Smooth muscle cell (in vitro differentiated cells): Measurements from ENCODE around the gene C1orf56. TPM values are rescaled to one million over a fixed set of nuclear protein-coding genes. Genes with fewer than 3 reads are reported as not detected.
A peak's percentile ranks its signal among the peaks of the same experiment; 100 is the strongest.

Experiments
- DNase-seq: peaks from one replicate; lab custom pipeline; 2025; ENCODE audit not compliant: unreplicated experiment; lab: John Stamatoyannopoulos, UW
- H2AFZ ChIP-seq: fragments of 200-600 bp; sonication (generic); 2 replicates; pipeline ENCODE4 v1.6.0; 2016; ENCODE audit warnings: antibody characterized with exemption, low read depth, mild to moderate bottlenecking
- H3F3A ChIP-seq: fragments of 200-600 bp; sonication (generic); 2 replicates; pipeline ENCODE4 v1.6.0; 2017; ENCODE audit warnings: antibody characterized with exemption, low read depth
- H3K27ac ChIP-seq: fragments of 200-600 bp; sonication (generic); 2 replicates; pipeline ENCODE4 v1.5.1; 2016; ENCODE audit warnings: low read depth, mild to moderate bottlenecking
- H3K27me3 ChIP-seq: fragments of 200-600 bp; sonication (generic); 2 replicates; pipeline ENCODE4 v1.6.1; 2016; ENCODE audit warnings: low read depth, mild to moderate bottlenecking
- H3K36me3 ChIP-seq: fragments of 200-600 bp; sonication (generic); 2 replicates; pipeline ENCODE4 v1.5.1; 2016; ENCODE audit warnings: low read depth
- H3K4me1 ChIP-seq: fragments of 200-600 bp; sonication (generic); 2 replicates; pipeline ENCODE4 v1.5.1; 2016; ENCODE audit warnings: low read depth
- H3K4me2 ChIP-seq: fragments of 200-600 bp; sonication (generic); 2 replicates; pipeline ENCODE4 v1.6.0; 2016; ENCODE audit warnings: mild to moderate bottlenecking
- H3K4me3 ChIP-seq: fragments of 200-600 bp; sonication (generic); 2 replicates; pipeline ENCODE4 v1.5.1; 2016; ENCODE audit warnings: mild to moderate bottlenecking
- H3K79me2 ChIP-seq: fragments of 200-600 bp; sonication (generic); 2 replicates; pipeline ENCODE4 v1.6.0; 2016; ENCODE audit warnings: low read depth, mild to moderate bottlenecking
- H3K9ac ChIP-seq: fragments of 200-600 bp; sonication (generic); 2 replicates; pipeline ENCODE4 v1.6.0; 2016; ENCODE audit warnings: low read depth
- H3K9me3 ChIP-seq: fragments of 200-600 bp; sonication (generic); replicated peaks from 2 replicates; pipeline ENCODE4 v1.5.1; 2016; ENCODE audit warnings: low read depth
- H4K20me1 ChIP-seq: fragments of 200-600 bp; sonication (generic); 2 replicates; pipeline ENCODE4 v1.6.0; 2016; ENCODE audit warnings: low read depth
- WGBS: methylation state at CpG from one replicate; pipeline ENCODE4 v1.1.7; 2016; ENCODE audit warnings: low lambda C conversion rate; 5-methylcytosine and 5-hydroxymethylcytosine counted together
- polyA plus RNA-seq: library from polyadenylated mRNA; unstranded; fragments of >200 nt; fragmentation: Nextera tagmentation; extraction: Ambion mirVana; gene quantifications from 2 replicates; pipeline ENCODE4 v1.2.1, GENCODE V29; 2016
- total RNA-seq: library from RNA; depleted of rRNA; stranded (reverse); fragments of >200 nt; gene quantifications from 2 replicates; pipeline ENCODE4 v1.2.3, GENCODE V29; 2014
- TF ChIP-seq, protein P1 (sequence below): fragments of 200-600 bp; sonication (generic); IDR thresholded peaks from 2 replicates; pipeline ENCODE4 v1.5.1; 2017; ENCODE audit warnings: borderline replicate concordance, mild to moderate bottlenecking, antibody characterized with exemption; ENCODE audit not compliant: insufficient read depth, poor library complexity, severe bottlenecking

The C1orf56 gene
- total and polyA plus RNA-seq, 2 experiments from 2014 or later, result 1.6 to 4.4 TPM

DNA sequence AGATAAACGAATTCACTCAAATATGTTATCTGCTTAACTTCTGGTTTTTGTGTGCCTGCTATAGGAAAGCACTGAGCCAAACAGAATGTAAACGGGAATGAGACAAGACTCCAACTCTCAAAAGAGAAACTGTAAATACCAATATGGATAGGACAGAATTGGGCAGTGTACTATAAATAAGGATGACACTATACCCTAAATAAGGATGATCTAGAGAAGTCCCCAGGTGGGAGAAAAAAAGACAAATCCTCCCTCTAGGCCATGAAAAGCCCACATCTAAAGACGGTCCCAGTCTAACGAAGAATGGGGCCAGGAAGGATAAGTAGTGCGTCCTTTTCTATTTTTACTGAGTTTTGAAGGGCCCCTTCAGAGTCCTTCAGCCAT, 21.5 kb downstream of the C1orf56 start:
- H3K27ac ChIP-seq, result peak overlapping the region; percentile 90
- WGBS, result 74% methylated on average over 5 of the region's 5 CpGs
- H3K27me3 ChIP-seq, result no peaks in the 10 kb centered on the region
- H3K79me2 ChIP-seq, result peaks cover 54% of the 10 kb centered on the region
- no peak overlapping the region for H3K4me3 ChIP-seq
- H3K4me1 ChIP-seq, result no peaks in the 10 kb centered on the region
- no peak overlapping the region for H2AFZ ChIP-seq
- peaks cover 25% of the 10 kb centered on the region for H3F3A ChIP-seq
- no peaks in the 10 kb centered on the region for H3K9me3 ChIP-seq
- DNase-seq, result no peak
- no peaks in the 10 kb centered on the region for H3K36me3 ChIP-seq
- peaks cover 24% of the 10 kb centered on the region for H4K20me1 ChIP-seq
- H3K9ac ChIP-seq, result no peak overlapping the region
- TF ChIP-seq, protein P1, sequence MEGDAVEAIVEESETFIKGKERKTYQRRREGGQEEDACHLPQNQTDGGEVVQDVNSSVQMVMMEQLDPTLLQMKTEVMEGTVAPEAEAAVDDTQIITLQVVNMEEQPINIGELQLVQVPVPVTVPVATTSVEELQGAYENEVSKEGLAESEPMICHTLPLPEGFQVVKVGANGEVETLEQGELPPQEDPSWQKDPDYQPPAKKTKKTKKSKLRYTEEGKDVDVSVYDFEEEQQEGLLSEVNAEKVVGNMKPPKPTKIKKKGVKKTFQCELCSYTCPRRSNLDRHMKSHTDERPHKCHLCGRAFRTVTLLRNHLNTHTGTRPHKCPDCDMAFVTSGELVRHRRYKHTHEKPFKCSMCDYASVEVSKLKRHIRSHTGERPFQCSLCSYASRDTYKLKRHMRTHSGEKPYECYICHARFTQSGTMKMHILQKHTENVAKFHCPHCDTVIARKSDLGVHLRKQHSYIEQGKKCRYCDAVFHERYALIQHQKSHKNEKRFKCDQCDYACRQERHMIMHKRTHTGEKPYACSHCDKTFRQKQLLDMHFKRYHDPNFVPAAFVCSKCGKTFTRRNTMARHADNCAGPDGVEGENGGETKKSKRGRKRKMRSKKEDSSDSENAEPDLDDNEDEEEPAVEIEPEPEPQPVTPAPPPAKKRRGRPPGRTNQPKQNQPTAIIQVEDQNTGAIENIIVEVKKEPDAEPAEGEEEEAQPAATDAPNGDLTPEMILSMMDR, result no peak
- no peak overlapping the region for H3K4me2 ChIP-seq

- TF ChIP-seq, protein P1, result peak; percentile 82
- peak within 1 kb of the TSS; percentile 94 for H2AFZ ChIP-seq
- under 1% methylated on average over 33 of the region's 50 CpGs for WGBS
- peak within 1 kb of the TSS; percentile 90 for H3K27ac ChIP-seq
- no peaks in the 10 kb centered on the region for H3K36me3 ChIP-seq
- peak within 1 kb of the TSS; percentile 80 for H3K9ac ChIP-seq
- no peaks in the 10 kb centered on the region for H3K9me3 ChIP-seq
- no peaks in the 10 kb centered on the region for H3K4me1 ChIP-seq
- H4K20me1 ChIP-seq, result peaks cover 9% of the 10 kb centered on the region
- H3K79me2 ChIP-seq, result peaks cover 38% of the 10 kb centered on the region
- H3F3A ChIP-seq, result peaks cover 25% of the 10 kb centered on the region
- no peaks in the 10 kb centered on the region for H3K27me3 ChIP-seq
- H3K4me3 ChIP-seq, result peak within 1 kb of the TSS; percentile 91
- peak; percentile 66 for DNase-seq
- peak within 1 kb of the TSS; percentile 92 for H3K4me2 ChIP-seq
These were observed 23.1 kb downstream of the C1orf56 start, which contains the start of gene GABPB2 for GRCh38 chr1:151070474-151071276. GABPB2 (plus strand) TSS chr1:151070761; CDS start chr1:151088190, 17,429 bp downstream.

- Histone ChIP-seq H3K27ac (no peak overlapping the region), H3K27me3 (no peaks in the 10 kb centered on the region), H3K36me3 (no peaks in the 10 kb centered on the region), H3K4me3 (no peak overlapping the region), H3K79me2 (peaks cover 23% of the 10 kb centered on the region), H4K20me1 (peaks cover 1% of the 10 kb centered on the region), H3F3A (peaks cover 23% of the 10 kb centered on the region), H3K4me1 (no peaks in the 10 kb centered on the region), H3K9ac (no peak overlapping the region), H2AFZ (no peak overlapping the region), H3K4me2 (no peak overlapping the region), H3K9me3 (no peaks in the 10 kb centered on the region)
- WGBS, result 84% methylated on average over 13 of the region's 13 CpGs
- TF ChIP-seq, protein P1, result no peak
- DNase-seq, result no peak
These were observed 24.7 kb downstream of the C1orf56 start for GRCh38 chr1:151072224-151072623.
